Brain microvascular endothelial cell (primary cell): ENCODE data around the gene RAB3C.

Experiments
- DNase-seq: peaks from one replicate; pipeline ENCODE4 v3.0.0-alpha.2; 2020
- H3K27ac ChIP-seq: fragments of 250-450 bp; sonication (Bioruptor Pico); 2 replicates; pipeline ENCODE4 v1.5.1; 2020; ENCODE audit warnings: mild to moderate bottlenecking, moderate library complexity
- H3K27me3 ChIP-seq: fragments of 250-450 bp; sonication (Bioruptor Pico); replicated peaks from 2 replicates; pipeline ENCODE4 v1.5.1; 2020; ENCODE audit warnings: mild to moderate bottlenecking
- H3K36me3 ChIP-seq: fragments of 250-450 bp; sonication (Bioruptor Pico); replicated peaks from 2 replicates; pipeline ENCODE4 v1.5.1; 2020; ENCODE audit warnings: mild to moderate bottlenecking
- H3K4me3 ChIP-seq: 2 replicates; pipeline ENCODE4 v1.5.1; 2011; ENCODE audit warnings: low read depth, mild to moderate bottlenecking, control low read depth, low read length, moderate library complexity
- CTCF ChIP-seq: IDR thresholded peaks from 2 replicates; pipeline ENCODE4 v1.5.1; 2011; ENCODE audit warnings: low read depth, mild to moderate bottlenecking, moderate library complexity, low read length, control low read depth, inconsistent platforms; ENCODE audit errors: missing control alignments
- in situ Hi-C: cut with HindIII; loops from 2 replicates; pipeline ENCODE4 v1.10.0; 2017; ENCODE audit warnings: low sequenced_read_pairs, low pct_ligation_motif_present

The RAB3C gene

DNA sequence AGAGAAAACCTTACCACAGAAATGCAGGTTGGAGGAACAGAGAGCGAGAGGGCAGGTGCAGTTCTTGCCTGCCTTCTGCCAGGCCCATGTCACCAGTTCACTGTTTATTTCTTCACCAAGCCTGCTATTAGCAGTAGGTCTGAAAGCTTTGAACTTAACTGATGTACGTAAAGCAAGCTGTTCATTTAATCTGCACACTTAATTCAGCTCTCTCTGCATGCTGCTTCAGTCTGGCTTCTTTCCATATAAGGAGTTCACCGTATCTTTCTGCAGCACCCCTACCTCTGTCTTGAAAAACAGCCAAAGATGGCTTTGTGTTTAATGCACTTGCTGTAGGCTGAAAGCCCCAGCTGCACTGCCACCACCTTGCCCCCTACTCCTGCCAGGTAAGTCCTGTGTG is 205.1 kb downstream of the RAB3C start:
- Histone ChIP-seq H3K27me3 (no peaks in the 10 kb centered on the region), H3K27ac (no peak overlapping the region), H3K36me3 (no peaks in the 10 kb centered on the region), H3K4me3 (no peak overlapping the region)
- no peak for TF ChIP-seq CTCF
- no peak for DNase-seq
- in situ Hi-C loops = no loop called here

DNA sequence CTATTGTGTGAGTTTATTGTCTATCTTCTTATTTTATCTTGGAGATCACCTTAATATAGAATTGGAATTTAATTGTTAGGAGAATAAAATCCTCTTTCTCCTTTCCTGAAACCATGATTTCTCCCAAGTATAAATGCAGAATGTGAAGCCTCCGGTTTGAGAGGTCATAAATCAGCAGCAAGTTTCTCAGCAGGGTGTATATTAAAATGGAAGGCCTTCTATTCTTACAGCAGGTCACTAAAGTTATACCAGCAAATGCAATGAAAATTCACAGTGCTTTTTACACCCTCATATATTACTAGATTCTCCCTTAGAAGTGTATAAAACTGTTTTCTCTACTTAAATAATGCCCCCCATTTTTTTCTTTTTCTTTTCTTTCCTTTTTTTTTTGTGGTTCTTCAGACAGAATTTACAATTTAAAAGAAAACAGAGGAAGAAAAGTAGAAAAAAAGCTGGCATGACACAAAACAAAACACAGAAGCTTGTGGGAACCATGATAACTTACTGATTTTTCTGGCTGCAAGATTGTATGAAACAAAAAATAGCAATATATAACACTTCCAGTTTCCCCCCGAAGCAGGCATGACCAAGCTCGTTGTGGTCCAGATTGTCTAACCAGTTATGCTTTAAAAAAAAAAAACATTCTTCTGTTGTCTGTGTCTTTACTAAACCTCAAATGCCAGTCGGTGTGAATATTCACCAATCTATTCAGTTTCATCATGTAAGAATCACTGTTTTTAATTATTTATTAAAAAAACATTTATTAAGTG is 211.2 kb downstream of the RAB3C start:
- no peak overlapping the region for H3K4me3 ChIP-seq
- H3K27ac ChIP-seq = no peak overlapping the region
- TF ChIP-seq CTCF = no peak
- in situ Hi-C loops = no loop called here
- DNase-seq = no peak
- no peaks in the 10 kb centered on the region for H3K27me3 ChIP-seq
- no peaks in the 10 kb centered on the region for H3K36me3 ChIP-seq

DNA sequence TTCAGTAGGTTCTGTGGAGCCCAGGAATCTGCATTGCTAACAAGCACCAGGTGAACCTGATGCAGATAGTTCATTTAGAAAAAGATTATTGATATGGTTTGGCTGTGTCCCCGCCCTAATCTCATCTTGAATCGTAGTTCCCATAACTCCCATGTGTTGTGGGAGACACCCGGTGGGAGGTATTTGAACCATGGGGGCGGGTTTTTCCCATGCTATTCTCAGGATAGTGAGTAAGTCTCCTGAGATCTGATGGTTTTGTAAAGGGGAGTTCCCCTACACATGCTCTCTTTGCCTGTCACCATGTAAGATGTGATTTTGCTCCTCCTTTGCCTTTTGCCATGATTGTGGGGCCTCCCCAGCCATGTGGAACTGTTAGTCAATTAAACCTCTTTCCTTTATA is 212.0 kb downstream of the RAB3C start:
- no peak for TF ChIP-seq CTCF
- H3K27ac ChIP-seq = no peak overlapping the region
- H3K4me3 ChIP-seq = no peak overlapping the region
- H3K36me3 ChIP-seq = no peaks in the 10 kb centered on the region
- DNase-seq = peak; percentile 9
- in situ Hi-C loops = no loop called here
- no peaks in the 10 kb centered on the region for H3K27me3 ChIP-seq

DNA sequence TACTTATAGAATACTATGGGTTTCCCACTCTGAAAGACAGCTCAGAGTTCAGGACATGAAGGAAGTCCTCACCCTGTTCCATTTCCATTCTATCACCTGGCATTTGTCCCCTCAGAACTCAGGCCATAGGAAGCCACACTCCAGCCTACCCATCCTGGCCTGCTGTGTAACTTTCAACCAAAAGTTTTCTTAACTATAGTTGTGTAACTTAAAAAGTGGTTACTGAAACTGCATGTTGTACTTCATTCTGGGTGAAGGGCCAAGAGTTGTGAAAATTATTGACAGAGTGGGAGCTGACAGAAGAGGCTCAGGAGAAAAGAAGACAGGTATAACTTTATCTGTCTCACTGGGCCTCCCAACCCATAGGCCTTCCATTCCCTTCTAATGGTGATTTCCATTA is 212.5 kb downstream of the RAB3C start:
- no peak for DNase-seq
- TF ChIP-seq CTCF = no peak
- Histone ChIP-seq H3K4me3 (no peak overlapping the region), H3K27me3 (no peaks in the 10 kb centered on the region), H3K36me3 (no peaks in the 10 kb centered on the region), H3K27ac (no peak overlapping the region)
- in situ Hi-C loops = no loop called here

- in situ Hi-C loops = no loop called here
- Histone ChIP-seq H3K4me3 (no peak overlapping the region), H3K27me3 (no peaks in the 10 kb centered on the region), H3K36me3 (no peaks in the 10 kb centered on the region), H3K27ac (no peak overlapping the region)
- no peak for DNase-seq
- no peak for TF ChIP-seq CTCF
Observed at GRCh38 chr5:58797021-58797420, 214.1 kb downstream of the RAB3C start.

DNA sequence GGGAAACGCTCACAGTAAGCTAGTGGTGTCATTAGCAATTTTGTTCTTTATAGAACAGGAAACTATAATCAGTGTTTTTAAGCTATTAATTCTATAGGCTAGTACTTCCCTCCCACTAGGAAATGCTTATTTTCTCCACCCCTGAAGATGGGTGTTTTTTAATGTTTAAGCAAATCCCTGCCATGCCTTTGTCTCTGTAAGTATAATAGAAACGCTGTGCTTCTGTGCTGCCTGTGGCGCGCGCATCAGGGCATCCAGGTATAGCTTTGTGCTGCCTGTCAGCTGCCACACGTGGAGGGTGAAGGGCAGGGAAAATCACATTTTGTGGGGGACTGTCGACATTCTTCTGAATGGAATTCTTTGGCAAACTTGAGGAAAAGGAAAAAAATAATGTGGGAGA is 217.5 kb downstream of the RAB3C start:
- Histone ChIP-seq H3K4me3 (no peak overlapping the region), H3K36me3 (no peaks in the 10 kb centered on the region), H3K27ac (no peak overlapping the region), H3K27me3 (no peaks in the 10 kb centered on the region)
- no peak for DNase-seq
- in situ Hi-C loops = no loop called here
- TF ChIP-seq CTCF = no peak
